GM23338 (cell line): Measurements from ENCODE around the gene TMEM117. TPM values are rescaled to one million over a fixed set of nuclear protein-coding genes. Genes with fewer than 3 reads are reported as not detected.

Experiments
- ATAC-seq: fragments of 200-7000 bp; cut with Tn5 transposase; 3 replicates; pipeline ENCODE4 v1.9.1; 2020
- DNase-seq: peaks from one replicate; pipeline ENCODE4 v3.0.0-alpha.2; 2015; ENCODE audit warnings: low spot score
- H2AFZ ChIP-seq: fragments of 200-600 bp; sonication (generic); 2 replicates; pipeline ENCODE4 v1.8.0; 2016; ENCODE audit warnings: antibody characterized with exemption, mild to moderate bottlenecking, moderate library complexity
- H3F3A ChIP-seq: fragments of 200-600 bp; sonication (generic); replicated peaks from 2 replicates; pipeline ENCODE4 v1.8.0; 2017; ENCODE audit warnings: antibody characterized with exemption, mixed run types, low read depth
- H3K27ac ChIP-seq: fragments of 200-600 bp; sonication (generic); 2 replicates; pipeline ENCODE4 v1.6.1; 2016; ENCODE audit warnings: low read depth
- H3K27me3 ChIP-seq: fragments of 200-600 bp; sonication (generic); 2 replicates; pipeline ENCODE4 v1.8.0; 2016; ENCODE audit warnings: mild to moderate bottlenecking, mixed run types, moderate library complexity; ENCODE audit not compliant: insufficient read depth
- H3K36me3 ChIP-seq: fragments of 200-600 bp; sonication (generic); 2 replicates; pipeline ENCODE4 v1.8.0; 2016; ENCODE audit warnings: mild to moderate bottlenecking; ENCODE audit not compliant: insufficient read depth
- H3K4me1 ChIP-seq: fragments of 200-600 bp; sonication (generic); 2 replicates; pipeline ENCODE4 v1.8.0; 2016; ENCODE audit warnings: mild to moderate bottlenecking, moderate library complexity; ENCODE audit not compliant: insufficient read depth
- H3K4me2 ChIP-seq: fragments of 200-600 bp; sonication (generic); 2 replicates; pipeline ENCODE4 v1.7.1; 2017; ENCODE audit warnings: mixed run types
- H3K4me3 ChIP-seq: fragments of 200-600 bp; sonication (generic); 2 replicates; pipeline ENCODE4 v1.6.1; 2016; ENCODE audit warnings: mixed run types
- H3K79me2 ChIP-seq: fragments of 200-600 bp; sonication (generic); replicated peaks from 2 replicates; pipeline ENCODE4 v1.8.0; 2017; ENCODE audit warnings: mild to moderate bottlenecking; ENCODE audit not compliant: insufficient read depth
- H3K9me2 ChIP-seq: fragments of 200-600 bp; sonication (generic); 2 replicates; pipeline ENCODE4 v1.8.0; 2017; ENCODE audit not compliant: insufficient read depth
- H4K20me1 ChIP-seq: fragments of 200-600 bp; sonication (generic); replicated peaks from 2 replicates; pipeline ENCODE4 v1.8.0; 2017; ENCODE audit warnings: mild to moderate bottlenecking; ENCODE audit not compliant: insufficient read depth
- H3K27ac Mint-ChIP-seq: 2 replicates; pipeline ENCODE4 v1.8.0; 2020; ENCODE audit warnings: inconsistent platforms, mild to moderate bottlenecking, moderate library complexity, mixed read lengths
- H3K27me3 Mint-ChIP-seq: 3 replicates; pipeline ENCODE4 v1.8.0; 2022; ENCODE audit warnings: low read depth, mild to moderate bottlenecking, moderate library complexity, mixed read lengths, inconsistent platforms; ENCODE audit not compliant: insufficient read depth, poor library complexity
- H3K36me3 Mint-ChIP-seq: 3 replicates; pipeline ENCODE4 v1.8.0; 2021; ENCODE audit warnings: low read depth, mild to moderate bottlenecking, inconsistent platforms, moderate library complexity, mixed read lengths
- H3K4me1 Mint-ChIP-seq: 3 replicates; pipeline ENCODE4 v1.8.0; 2020; ENCODE audit warnings: mild to moderate bottlenecking, inconsistent platforms, mixed read lengths
- H3K4me3 Mint-ChIP-seq: 3 replicates; pipeline ENCODE4 v1.8.0; 2021; ENCODE audit warnings: moderate library complexity, mild to moderate bottlenecking, inconsistent platforms, mixed read lengths
- H3K9me3 Mint-ChIP-seq: 3 replicates; pipeline ENCODE4 v1.8.0; 2020; ENCODE audit warnings: moderate library complexity, mild to moderate bottlenecking, inconsistent platforms, mixed read lengths
- CREB1 ChIP-seq: fragments of 250-450 bp; sonication (Bioruptor Pico); IDR thresholded peaks from 2 replicates; pipeline ENCODE4 v1.5.0; 2020; ENCODE audit warnings: low read depth, mild to moderate bottlenecking, moderate library complexity
- CTCF ChIP-seq, 2 experiments: fragments of 200-600 bp in 1 of 2; sonication (generic) in 1 of 2; conservative IDR thresholded peaks; 2 replicates each; pipeline versions ENCODE4 v1.5.1 to v1.6.1; 2016 to 2017; ENCODE audit warnings: antibody characterized with exemption in 2 of 2, low read depth in 2 of 2, mild to moderate bottlenecking in 2 of 2, moderate library complexity in 1 of 2
- ETS1 ChIP-seq: IDR thresholded peaks from 2 replicates; pipeline ENCODE4 v1.6.1; 2016; ENCODE audit warnings: antibody characterized with exemption
- EZH2 ChIP-seq: fragments of 200-600 bp; sonication (generic); IDR thresholded peaks from one replicate; pipeline ENCODE4 v1.8.0; 2017; ENCODE audit warnings: antibody characterized with exemption, mild to moderate bottlenecking, low read depth; ENCODE audit not compliant: unreplicated experiment
- EZH2phosphoT487 ChIP-seq: fragments of 200-600 bp; sonication (generic); IDR thresholded peaks from one replicate; pipeline ENCODE4 v1.8.1; 2018; ENCODE audit warnings: antibody characterized with exemption; ENCODE audit not compliant: unreplicated experiment
- JUNB ChIP-seq: IDR thresholded peaks from one replicate; pipeline ENCODE4 v1.6.1; 2016; ENCODE audit warnings: antibody characterized with exemption; ENCODE audit not compliant: unreplicated experiment
- NANOG ChIP-seq: IDR thresholded peaks from 2 replicates; pipeline ENCODE4 v1.6.1; 2016; ENCODE audit warnings: antibody characterized with exemption, borderline replicate concordance
- POLR2AphosphoS5 ChIP-seq: IDR thresholded peaks from 2 replicates; pipeline ENCODE4 v1.6.1; 2016; ENCODE audit warnings: antibody characterized with exemption, low read depth
- REST ChIP-seq: IDR thresholded peaks from one replicate; pipeline ENCODE4 v1.6.1; 2018; ENCODE audit warnings: antibody characterized with exemption; ENCODE audit not compliant: unreplicated experiment
- STAT1 ChIP-seq: IDR thresholded peaks from one replicate; pipeline ENCODE4 v1.6.1; 2016; ENCODE audit warnings: antibody characterized with exemption; ENCODE audit not compliant: unreplicated experiment
- ZNF114 ChIP-seq: fragments of 250-450 bp; sonication (Bioruptor Pico); IDR thresholded peaks from 2 replicates; pipeline ENCODE4 v1.5.0; 2020; ENCODE audit warnings: mild to moderate bottlenecking, moderate library complexity
- ZNF331 ChIP-seq: fragments of 250-450 bp; sonication (Bioruptor Pico); IDR thresholded peaks from 2 replicates; pipeline ENCODE4 v1.5.0; 2020; ENCODE audit warnings: low read depth, mild to moderate bottlenecking, moderate library complexity
- ZNF462 ChIP-seq: fragments of 250-450 bp; sonication (Bioruptor Pico); IDR thresholded peaks from 2 replicates; pipeline ENCODE4 v1.5.0; 2020; ENCODE audit warnings: mild to moderate bottlenecking, moderate library complexity
- polyA plus RNA-seq: library from polyadenylated mRNA; unstranded; fragments of >200 nt; fragmentation: Nextera tagmentation; extraction: Ambion mirVana; gene quantifications from 2 replicates; pipeline ENCODE4 v1.2.1, GENCODE V29; 2016
- total RNA-seq: library from RNA; depleted of rRNA; stranded (reverse); fragments of >200 nt; shearing (Covaris generic); gene quantifications from 2 replicates; pipeline ENCODE4 v1.2.3, GENCODE V29; 2014

Gene TMEM117
- total and polyA plus RNA-seq, 2 experiments from 2014 or later: 0.94 to 1.6 TPM

GRCh38 chr12:44063671-44064070 lies 227.8 kb downstream of the TMEM117 start:
- Histone ChIP-seq H2AFZ (no peak overlapping the region), H4K20me1 (no peaks in the 10 kb centered on the region), H3K4me3 (no peak overlapping the region), H3K27ac (no peak overlapping the region), H3K27me3 (no peaks in the 10 kb centered on the region), H3K9me2 (no peaks in the 10 kb centered on the region), H3F3A (no peaks in the 10 kb centered on the region), H3K4me1 (no peaks in the 10 kb centered on the region), H3K4me2 (no peak overlapping the region), H3K36me3 (no peaks in the 10 kb centered on the region), H3K79me2 (no peaks in the 10 kb centered on the region)
- Mint-ChIP-seq H3K27me3 (peaks cover 2% of the 10 kb centered on the region), H3K9me3 (no peaks in the 10 kb centered on the region), H3K4me1 (peaks cover 7% of the 10 kb centered on the region), H3K36me3 (no peaks in the 10 kb centered on the region), H3K27ac (no peak overlapping the region), H3K4me3 (no peak overlapping the region)
- DNase-seq (no peak), ATAC-seq (no peak)
- TF ChIP-seq POLR2AphosphoS5 (no peak), NANOG (no peak), ZNF331 (CRISPR knock-in tag) (no peak), ETS1 (no peak), ZNF462 (CRISPR knock-in tag) (no peak), JUNB (no peak), STAT1 (no peak), EZH2phosphoT487 (no peak), CREB1 (no peak), CTCF (conservative IDR thresholded peaks at IDR 0.05; ENCODE audit: low read depth in 2 of 2) (no peak), REST (no peak), ZNF114 (CRISPR knock-in tag) (no peak), EZH2 (no peak)
